NCI-H2029 (cell line): ENCODE results near the gene IGBP1.
"Not testable (repeated sequence)": the region's sequence is repeated elsewhere in the genome, so short reads cannot be mapped to it uniquely, and the experiment has no call there.

Experiments
- DNase-seq: peaks from one replicate; lab custom pipeline; 2025; lab: John Stamatoyannopoulos, UW

IGBP1 gene

GRCh38 chrX:70133303-70134115 lies at the start of gene IGBP1:
Gene IGBP1, plus strand, starts transcription at chrX:70133447. Its CDS starts 501 bp downstream, at chrX:70133948.
- DNase-seq = peak; percentile 88

GRCh38 chrX:70084592-70085240 lies 48.5 kb upstream of the IGBP1 start:
- no peak for DNase-seq

- DNase-seq = peak; percentile 70
These were observed 45.2 kb upstream of the IGBP1 start for GRCh38 chrX:70087857-70088630.

- DNase-seq = no peak
These were observed 44.5 kb upstream of the IGBP1 start for GRCh38 chrX:70088751-70089150.

GRCh38 chrX:70089604-70090297 lies 43.5 kb upstream of the IGBP1 start:
- DNase-seq = no peak

- no peak for DNase-seq
These were observed 41.0 kb upstream of the IGBP1 start for GRCh38 chrX:70092247-70092646.

- no peak for DNase-seq
These were observed 37.2 kb upstream of the IGBP1 start for GRCh38 chrX:70096052-70096451.

GRCh38 chrX:70105229-70105628 lies 28.0 kb upstream of the IGBP1 start:
- DNase-seq = no peak

- not testable (repeated sequence) for DNase-seq
These were observed 21.7 kb upstream of the IGBP1 start for GRCh38 chrX:70111436-70112026.

- no peak for DNase-seq
These were observed 15.5 kb upstream of the IGBP1 start for GRCh38 chrX:70117738-70118137.

GRCh38 chrX:70123014-70123413 lies 10.2 kb upstream of the IGBP1 start:
- DNase-seq = not testable (repeated sequence)

GRCh38 chrX:70124678-70125077 lies 8.6 kb upstream of the IGBP1 start:
- no peak for DNase-seq

- DNase-seq = no peak
These were observed 5.2 kb upstream of the IGBP1 start for GRCh38 chrX:70128071-70128470.

GRCh38 chrX:70129816-70130215 lies 3.4 kb upstream of the IGBP1 start:
- DNase-seq = no peak

GRCh38 chrX:70132224-70132623 lies 1.0 kb upstream of the IGBP1 start:
- no peak for DNase-seq

- no peak for DNase-seq
These were observed 357 bp upstream of the IGBP1 start for GRCh38 chrX:70132877-70133302.

GRCh38 chrX:70134116-70134477 lies 850 bp downstream of the IGBP1 start:
- peak; percentile 1 for DNase-seq

GRCh38 chrX:70138622-70139021 lies 5.4 kb downstream of the IGBP1 start:
- DNase-seq = no peak

GRCh38 chrX:70139736-70140135 lies 6.5 kb downstream of the IGBP1 start:
- DNase-seq = no peak

- no peak for DNase-seq
These were observed 8.1 kb downstream of the IGBP1 start for GRCh38 chrX:70141373-70141772.
